IPS-18a (cell line): ENCODE measurements around the gene SLC25A15.

Experiments used
- H3K27ac ChIP-seq: one replicate; pipeline ENCODE4 v1.5.1; 2013; ENCODE audit warnings: low read length
- H3K27me3 ChIP-seq: one replicate; pipeline ENCODE4 v1.6.1; 2013; ENCODE audit warnings: mild to moderate bottlenecking, low read length; ENCODE audit not compliant: control insufficient read depth, insufficient read depth
- H3K36me3 ChIP-seq: one replicate; pipeline ENCODE4 v1.6.1; 2013; ENCODE audit warnings: low read depth, low read length; ENCODE audit not compliant: control insufficient read depth
- H3K4me1 ChIP-seq: one replicate; pipeline ENCODE4 v1.6.1; 2013; ENCODE audit warnings: low read depth, low read length; ENCODE audit not compliant: control insufficient read depth
- H3K4me3 ChIP-seq: one replicate; pipeline ENCODE4 v1.5.1; 2013; ENCODE audit warnings: low read length
- H3K9ac ChIP-seq: one replicate; pipeline ENCODE4 v1.6.1; 2013; ENCODE audit warnings: mild to moderate bottlenecking, low read length, moderate library complexity
- H3K9me3 ChIP-seq: one replicate; pipeline ENCODE4 v1.6.1; 2013; ENCODE audit warnings: low read depth, low read length; ENCODE audit not compliant: control insufficient read depth

Gene SLC25A15

GRCh38 chr13:40800559-40800958 lies 11.1 kb downstream of the SLC25A15 start:
- no peak overlapping the region for H3K4me3 ChIP-seq
- no peak overlapping the region for H3K9ac ChIP-seq
- no peaks in the 10 kb centered on the region for H3K9me3 ChIP-seq
- no peak overlapping the region for H3K27ac ChIP-seq
- H3K27me3 ChIP-seq = no peaks in the 10 kb centered on the region
- H3K36me3 ChIP-seq = peaks cover 47% of the 10 kb centered on the region
- no peaks in the 10 kb centered on the region for H3K4me1 ChIP-seq

GRCh38 chr13:40801255-40802217 lies 12.1 kb downstream of the SLC25A15 start:
- Histone ChIP-seq H3K4me1 (no peaks in the 10 kb centered on the region), H3K36me3 (peaks cover 55% of the 10 kb centered on the region), H3K9ac (no peak overlapping the region), H3K9me3 (no peaks in the 10 kb centered on the region), H3K4me3 (no peak overlapping the region), H3K27me3 (no peaks in the 10 kb centered on the region), H3K27ac (no peak overlapping the region)

- Histone ChIP-seq H3K27ac (no peak overlapping the region), H3K9me3 (no peaks in the 10 kb centered on the region), H3K27me3 (no peaks in the 10 kb centered on the region), H3K9ac (no peak overlapping the region), H3K4me1 (no peaks in the 10 kb centered on the region), H3K36me3 (peaks cover 61% of the 10 kb centered on the region), H3K4me3 (no peak overlapping the region)
Observed at GRCh38 chr13:40803316-40803715, 13.9 kb downstream of the SLC25A15 start.

GRCh38 chr13:40806241-40806640 lies 16.8 kb downstream of the SLC25A15 start:
- H3K27me3 ChIP-seq = no peaks in the 10 kb centered on the region
- no peak overlapping the region for H3K27ac ChIP-seq
- no peak overlapping the region for H3K9ac ChIP-seq
- H3K36me3 ChIP-seq = peaks cover 49% of the 10 kb centered on the region
- no peak overlapping the region for H3K4me3 ChIP-seq
- H3K4me1 ChIP-seq = no peaks in the 10 kb centered on the region
- H3K9me3 ChIP-seq = no peaks in the 10 kb centered on the region

- H3K9ac ChIP-seq = no peak overlapping the region
- peaks cover 34% of the 10 kb centered on the region for H3K36me3 ChIP-seq
- no peaks in the 10 kb centered on the region for H3K9me3 ChIP-seq
- H3K27ac ChIP-seq = no peak overlapping the region
- no peak overlapping the region for H3K4me3 ChIP-seq
- H3K27me3 ChIP-seq = no peaks in the 10 kb centered on the region
- no peaks in the 10 kb centered on the region for H3K4me1 ChIP-seq
Observed at GRCh38 chr13:40809471-40809870, 20.1 kb downstream of the SLC25A15 start.

GRCh38 chr13:40812102-40812501 lies 22.7 kb downstream of the SLC25A15 start:
- no peak overlapping the region for H3K27ac ChIP-seq
- peaks cover 15% of the 10 kb centered on the region for H3K36me3 ChIP-seq
- no peaks in the 10 kb centered on the region for H3K27me3 ChIP-seq
- H3K4me3 ChIP-seq = no peak overlapping the region
- H3K9ac ChIP-seq = no peak overlapping the region
- H3K9me3 ChIP-seq = no peaks in the 10 kb centered on the region
- H3K4me1 ChIP-seq = no peaks in the 10 kb centered on the region

GRCh38 chr13:40812724-40813445 lies 23.5 kb downstream of the SLC25A15 start:
- H3K36me3 ChIP-seq = peaks cover 15% of the 10 kb centered on the region
- H3K4me3 ChIP-seq = no peak overlapping the region
- H3K9ac ChIP-seq = no peak overlapping the region
- H3K9me3 ChIP-seq = no peaks in the 10 kb centered on the region
- H3K27ac ChIP-seq = no peak overlapping the region
- no peaks in the 10 kb centered on the region for H3K4me1 ChIP-seq
- H3K27me3 ChIP-seq = no peaks in the 10 kb centered on the region

GRCh38 chr13:40813667-40814454 lies 24.4 kb downstream of the SLC25A15 start:
- Histone ChIP-seq H3K4me1 (no peaks in the 10 kb centered on the region), H3K27me3 (no peaks in the 10 kb centered on the region), H3K36me3 (peaks cover 10% of the 10 kb centered on the region), H3K9ac (no peak overlapping the region), H3K27ac (no peak overlapping the region), H3K4me3 (no peak overlapping the region), H3K9me3 (no peaks in the 10 kb centered on the region)

GRCh38 chr13:40814803-40815202 lies 25.4 kb downstream of the SLC25A15 start:
- Histone ChIP-seq H3K27ac (no peak overlapping the region), H3K9ac (no peak overlapping the region), H3K27me3 (no peaks in the 10 kb centered on the region), H3K36me3 (peaks cover 2% of the 10 kb centered on the region), H3K4me3 (no peak overlapping the region), H3K9me3 (no peaks in the 10 kb centered on the region), H3K4me1 (no peaks in the 10 kb centered on the region)

- no peaks in the 10 kb centered on the region for H3K9me3 ChIP-seq
- no peak overlapping the region for H3K4me3 ChIP-seq
- H3K4me1 ChIP-seq = no peaks in the 10 kb centered on the region
- no peaks in the 10 kb centered on the region for H3K36me3 ChIP-seq
- H3K27me3 ChIP-seq = no peaks in the 10 kb centered on the region
- no peak overlapping the region for H3K27ac ChIP-seq
- H3K9ac ChIP-seq = no peak overlapping the region
Observed at GRCh38 chr13:40818926-40819325, 29.5 kb downstream of the SLC25A15 start.

GRCh38 chr13:40819797-40820315 lies 30.4 kb downstream of the SLC25A15 start:
- Histone ChIP-seq H3K9me3 (no peaks in the 10 kb centered on the region), H3K36me3 (no peaks in the 10 kb centered on the region), H3K27me3 (no peaks in the 10 kb centered on the region), H3K4me1 (no peaks in the 10 kb centered on the region), H3K4me3 (no peak overlapping the region), H3K27ac (no peak overlapping the region), H3K9ac (no peak overlapping the region)
